HG03439 (cell line): Measurements from ENCODE around the gene OR4K14.
"Not testable (repeated sequence)": the region's sequence is repeated elsewhere in the genome, so short reads cannot be mapped to it uniquely, and the experiment has no call there.

ENCODE experiments used
- ATAC-seq: cut with Tn5 transposase; IDR thresholded peaks from one replicate; pipeline ENCODE4 v1.9.1; 2021; ENCODE audit warnings: mild to moderate bottlenecking, moderate library complexity; ENCODE audit not compliant: unreplicated experiment

The OR4K14 gene, protein sequence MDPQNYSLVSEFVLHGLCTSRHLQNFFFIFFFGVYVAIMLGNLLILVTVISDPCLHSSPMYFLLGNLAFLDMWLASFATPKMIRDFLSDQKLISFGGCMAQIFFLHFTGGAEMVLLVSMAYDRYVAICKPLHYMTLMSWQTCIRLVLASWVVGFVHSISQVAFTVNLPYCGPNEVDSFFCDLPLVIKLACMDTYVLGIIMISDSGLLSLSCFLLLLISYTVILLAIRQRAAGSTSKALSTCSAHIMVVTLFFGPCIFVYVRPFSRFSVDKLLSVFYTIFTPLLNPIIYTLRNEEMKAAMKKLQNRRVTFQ

DNA sequence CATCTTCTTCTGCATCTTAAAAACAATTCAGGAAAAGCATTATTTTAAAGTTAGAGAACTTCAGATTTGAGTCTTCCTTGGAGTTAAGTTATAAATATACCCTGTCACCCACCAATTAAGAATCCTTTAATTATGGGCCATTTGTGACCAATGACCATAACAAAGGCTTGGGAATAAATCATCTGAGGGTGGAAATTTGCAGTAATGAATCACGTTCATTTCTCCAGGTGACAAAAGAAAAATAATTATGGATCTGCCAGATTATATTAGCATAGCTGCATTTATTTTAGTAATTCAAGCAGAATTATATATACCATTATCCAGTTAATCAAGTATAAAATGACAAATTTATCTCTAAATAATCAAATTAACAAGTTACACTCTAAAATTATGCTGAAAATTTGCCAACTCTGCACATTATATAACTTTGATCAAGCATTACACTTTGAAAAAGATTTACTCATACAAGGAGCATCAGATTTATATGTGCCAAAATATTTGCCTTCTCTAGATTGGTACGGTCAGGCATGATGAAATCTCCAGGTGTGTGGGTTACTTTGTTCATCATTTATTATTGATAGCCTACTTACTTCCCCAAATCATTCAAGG lies at the start of gene OR4K14:
Gene OR4K14 (minus strand): TSS at position 51 of the 609 bp plus-strand sequence. CDS start 4,114 bp downstream, outside the sequence.
- no peak for ATAC-seq

DNA sequence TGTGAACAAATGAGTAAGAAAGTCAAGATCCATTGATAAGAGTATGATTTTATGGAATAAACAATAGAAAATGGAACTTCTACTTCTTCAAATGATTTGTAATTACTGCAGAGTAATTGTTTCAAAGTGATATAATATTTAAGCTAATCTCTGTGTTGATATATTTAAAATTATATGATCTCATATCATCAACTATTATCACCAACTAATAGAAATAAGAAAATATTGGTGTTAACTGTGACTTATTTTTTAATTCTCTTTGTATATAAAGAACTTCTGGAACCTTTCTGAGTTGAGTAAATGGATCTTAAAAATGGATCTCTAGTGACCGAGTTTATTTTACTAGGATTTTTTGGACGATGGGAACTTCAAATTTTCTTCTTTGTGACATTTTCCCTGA lies 40.6 kb upstream of the OR4K14 start, which contains the start of gene OR4L1:
Gene OR4L1 (plus strand): TSS at position 301 of the 400 bp plus-strand sequence. CDS start 0 bp downstream, at position 301.
- no peak for ATAC-seq

DNA sequence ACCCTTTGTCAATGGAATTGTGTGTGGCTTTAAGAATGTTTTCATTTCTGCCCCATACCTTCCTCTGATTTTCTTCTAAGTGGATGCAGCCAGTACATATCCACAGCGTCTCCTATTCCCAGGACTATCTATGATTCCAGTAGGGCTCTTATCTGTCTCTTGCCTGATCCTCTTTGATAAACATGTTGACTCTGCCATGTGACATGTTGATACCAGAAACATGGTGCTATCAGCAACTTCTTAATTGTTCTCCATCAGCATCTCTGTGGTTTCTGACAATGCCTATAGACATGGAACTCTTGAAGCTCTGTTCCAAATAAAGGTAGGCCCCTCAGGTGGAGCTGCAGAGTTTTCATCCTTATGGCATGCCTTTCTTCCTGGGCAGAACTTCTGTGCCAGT lies 29.1 kb upstream of the OR4K14 start:
- no peak for ATAC-seq

DNA sequence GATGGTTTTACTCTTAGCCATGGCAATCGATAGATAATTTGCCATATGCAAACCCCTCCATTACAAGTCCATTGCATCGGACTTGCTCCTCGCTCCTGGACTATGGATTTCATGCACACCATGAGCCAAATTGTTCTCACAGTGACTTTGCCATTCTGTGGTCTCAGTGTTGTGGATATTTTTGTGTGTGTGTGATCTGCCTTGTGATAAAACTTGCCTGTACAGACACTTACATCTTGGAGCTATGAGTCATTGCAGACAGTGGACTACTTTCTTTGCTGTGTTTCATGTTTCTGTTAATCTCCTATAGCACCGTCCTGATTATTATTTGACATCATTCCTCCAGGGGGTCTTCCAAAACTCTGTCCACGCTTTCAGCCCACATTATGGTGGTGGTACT lies 25.1 kb upstream of the OR4K14 start:
- ATAC-seq, result no peak

DNA sequence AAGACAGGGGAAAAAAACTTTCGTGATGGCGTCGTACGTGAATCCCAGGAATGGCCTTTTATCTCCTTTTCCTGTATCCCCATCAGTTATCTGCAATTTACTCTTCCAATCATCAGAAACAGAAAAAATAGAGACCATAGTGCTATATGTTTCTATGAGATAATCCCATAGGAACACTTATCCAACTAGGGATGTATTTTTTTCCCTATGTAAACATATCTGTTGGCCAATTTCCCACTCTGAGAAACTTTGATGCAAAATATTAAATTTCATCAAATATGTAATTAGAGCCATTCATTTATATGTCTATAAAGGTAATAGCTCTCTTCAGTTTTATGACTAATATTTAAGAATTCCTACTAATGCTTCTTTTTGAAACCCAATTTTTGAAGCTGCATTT lies 16.8 kb upstream of the OR4K14 start, which contains the start of gene OR4K13:
Gene OR4K13 (minus strand): TSS at position 101 of the 400 bp plus-strand sequence. CDS start 1,280 bp downstream, outside the sequence.
- ATAC-seq, result no peak

DNA sequence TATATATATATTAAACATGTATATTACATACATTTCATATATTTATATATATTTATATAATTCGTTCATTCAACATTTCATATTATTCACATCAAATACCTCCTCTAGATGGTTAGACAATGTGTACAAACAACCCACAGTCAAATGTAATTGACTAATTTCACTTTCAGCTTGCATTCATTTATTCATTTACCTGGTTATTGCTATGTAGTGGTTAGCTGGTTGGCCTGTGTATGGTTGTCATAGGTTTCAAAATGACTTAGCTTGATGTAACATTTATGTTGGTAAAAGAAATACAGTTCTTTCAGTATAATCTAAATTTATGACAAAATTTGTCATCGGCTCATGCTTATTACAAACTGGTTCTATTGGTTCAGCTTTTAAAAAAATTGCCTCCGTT lies 16.3 kb upstream of the OR4K14 start:
- no peak for ATAC-seq

DNA sequence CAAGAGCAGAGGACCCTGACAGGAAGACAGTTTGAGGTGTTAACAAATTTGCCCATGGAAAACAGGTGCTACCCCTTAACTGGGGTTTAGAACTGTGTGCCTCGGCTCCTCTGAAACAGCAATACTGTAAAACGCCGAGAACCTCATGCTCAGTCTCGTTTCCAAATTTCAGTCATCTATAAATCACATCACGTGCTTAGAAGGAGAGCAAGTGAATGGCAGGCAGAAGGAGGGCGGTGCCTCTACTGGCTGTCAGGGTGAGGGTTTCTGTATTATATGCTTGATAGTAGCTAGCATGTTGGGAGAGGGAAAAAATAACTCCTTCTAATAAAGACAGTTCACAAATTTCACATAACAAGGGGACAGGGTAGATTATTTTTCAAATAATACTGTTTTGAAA lies 12.0 kb upstream of the OR4K14 start:
- no peak for ATAC-seq

DNA sequence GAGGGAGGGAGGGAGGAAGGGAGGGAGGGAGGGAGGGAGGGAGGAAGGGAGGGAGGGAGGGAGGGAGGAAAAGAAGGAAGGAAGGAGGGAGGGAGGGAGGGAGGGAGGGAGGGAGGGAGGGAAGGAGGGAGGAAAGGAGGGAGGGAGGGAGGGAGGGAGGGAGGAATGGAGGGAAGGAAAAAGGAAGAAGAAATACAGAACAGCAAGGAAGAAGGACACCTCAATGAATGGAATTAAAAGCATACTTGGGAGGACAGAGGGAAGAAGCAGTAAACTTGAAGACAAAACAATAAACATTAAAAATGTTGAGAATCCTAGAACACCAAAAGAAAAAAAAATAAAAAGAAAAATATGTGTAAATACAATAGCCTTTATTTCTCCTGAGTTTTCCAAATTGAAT lies 11.0 kb downstream of the OR4K14 start:
- no peak for ATAC-seq

DNA sequence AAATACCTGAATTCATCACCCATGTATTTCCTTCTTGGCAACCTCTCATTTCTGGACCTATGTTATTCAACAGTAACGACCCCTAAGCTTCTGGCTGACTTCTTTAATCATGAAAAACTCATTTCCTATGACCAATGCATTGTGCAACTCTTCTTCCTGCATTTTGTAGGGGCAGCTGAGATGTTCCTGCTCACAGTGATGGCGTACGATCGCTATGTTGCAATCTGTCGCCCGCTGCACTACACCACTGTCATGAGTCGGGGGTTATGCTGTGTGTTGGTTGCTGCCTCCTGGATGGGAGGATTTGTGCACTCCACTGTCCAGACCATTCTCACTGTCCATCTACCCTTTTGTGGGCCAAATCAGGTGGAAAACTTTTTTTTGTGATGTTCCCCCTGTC lies 16.8 kb downstream of the OR4K14 start:
- ATAC-seq, result no peak

DNA sequence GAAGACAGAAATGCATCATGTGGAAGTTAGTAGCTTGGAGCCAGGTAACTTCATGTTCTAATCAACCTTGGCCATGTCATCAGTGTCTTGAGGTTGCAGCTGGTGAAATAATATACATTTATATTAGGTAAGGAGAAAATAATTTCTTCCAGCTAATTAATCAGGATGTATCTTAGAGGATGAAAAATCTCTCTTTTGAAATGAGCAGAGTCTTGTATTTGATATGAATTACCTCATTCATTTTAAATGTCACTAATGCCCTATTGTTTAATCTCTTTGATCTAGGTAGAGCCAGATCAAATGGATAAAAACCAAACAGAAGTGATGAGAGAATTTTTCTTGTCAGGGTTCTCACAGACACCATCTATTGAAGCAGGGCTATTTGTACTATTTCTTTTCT lies 17.2 kb downstream of the OR4K14 start, which contains the start of gene OR4Q2:
Gene OR4Q2 (plus strand): TSS at position 301 of the 400 bp plus-strand sequence.
- ATAC-seq, result no peak

DNA sequence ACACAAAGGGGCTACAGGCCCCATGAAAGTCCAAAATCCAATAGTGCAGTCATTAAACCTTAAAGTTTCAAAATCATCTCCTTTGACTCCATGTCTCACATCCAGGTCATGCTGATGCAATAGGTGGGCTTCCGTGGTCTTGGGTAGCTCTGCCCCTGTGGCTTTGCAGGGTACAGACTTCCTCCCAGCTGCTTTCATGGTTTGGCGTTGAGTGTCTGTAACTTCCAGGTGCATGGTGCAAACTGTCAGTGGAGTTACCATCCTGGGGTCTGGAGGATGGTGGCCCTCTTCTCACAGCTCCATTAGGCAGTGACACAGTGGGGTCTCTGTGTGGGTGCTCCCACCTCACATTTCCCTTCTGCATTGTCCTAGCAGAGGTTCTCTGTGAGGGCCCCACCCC lies 25.7 kb downstream of the OR4K14 start:
- no peak for ATAC-seq

DNA sequence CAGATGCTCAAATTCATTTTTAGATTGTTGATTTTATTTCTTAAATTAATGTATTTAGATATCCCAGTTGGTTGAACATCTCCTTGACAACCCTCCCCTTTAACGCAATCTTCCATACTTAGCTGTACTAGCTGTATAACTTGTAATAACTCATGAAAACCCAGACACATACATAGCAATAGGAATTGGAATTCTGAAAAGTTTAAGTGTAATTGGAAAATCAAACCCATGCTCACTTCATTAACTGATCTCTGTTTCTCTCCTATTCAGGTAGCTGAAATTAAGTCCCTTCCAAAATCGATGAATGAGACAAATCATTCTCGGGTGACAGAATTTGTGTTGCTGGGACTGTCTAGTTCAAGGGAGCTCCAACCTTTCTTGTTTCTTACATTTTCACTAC lies 43.8 kb downstream of the OR4K14 start, which contains the start of gene OR4K15:
Gene OR4K15 (plus strand): TSS at position 301 of the 400 bp plus-strand sequence. CDS start 0 bp downstream, at position 301.
- no peak for ATAC-seq

DNA sequence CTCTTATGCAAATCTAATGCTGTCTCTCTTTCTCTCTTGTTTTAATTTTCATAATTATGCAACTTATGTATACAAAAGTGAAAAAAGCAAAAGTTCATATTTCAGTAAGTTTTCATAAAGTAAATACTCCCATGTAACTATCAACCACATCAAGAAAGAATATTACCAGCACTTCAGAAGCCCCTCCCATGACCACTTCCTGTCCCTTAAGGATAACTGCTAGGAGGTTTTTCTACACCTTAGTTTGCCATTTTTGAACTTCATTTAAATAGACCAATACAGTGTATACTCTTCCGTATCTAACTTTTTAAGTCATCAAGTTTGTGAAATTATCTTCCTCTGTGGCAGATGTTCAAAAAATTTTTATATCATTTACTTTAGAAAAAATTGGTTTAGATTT lies 44.3 kb downstream of the OR4K14 start:
- no peak for ATAC-seq

DNA sequence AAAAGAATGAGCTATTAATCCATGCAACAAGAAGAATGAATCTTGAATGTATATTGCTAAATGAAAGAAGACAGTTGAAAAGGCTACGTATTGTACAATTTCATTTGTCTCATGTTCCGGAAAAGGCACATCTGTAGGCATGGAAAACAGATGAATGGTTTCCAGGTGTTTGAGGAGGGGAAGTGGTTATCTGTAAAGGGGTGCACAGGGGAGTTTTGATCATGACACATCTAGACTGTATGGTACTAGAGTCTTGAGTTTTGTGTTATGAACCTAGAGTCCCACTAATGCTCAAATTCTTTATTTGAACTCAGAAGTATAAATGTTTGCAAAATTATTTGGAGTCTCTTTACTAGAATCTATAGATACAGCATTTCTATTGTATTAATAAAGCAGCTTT lies 49.4 kb downstream of the OR4K14 start:
- not testable (repeated sequence) for ATAC-seq
